ENCODE measurements around the gene PDE7B.
"Not testable (repeated sequence)": the region's sequence is repeated elsewhere in the genome, so short reads cannot be mapped to it uniquely, and the experiment has no call there.

PDE7B gene

GRCh38 chr6:136212608-136213007 lies 361.1 kb downstream of the PDE7B start:
- DNase-seq = no peak

- DNase-seq = no peak
Observed at GRCh38 chr6:136213012-136213539, 361.6 kb downstream of the PDE7B start.

GRCh38 chr6:136213853-136214252 lies 362.4 kb downstream of the PDE7B start:
- no peak for DNase-seq

GRCh38 chr6:136216503-136217401 lies 365.3 kb downstream of the PDE7B start:
- DNase-seq = no peak

DNA sequence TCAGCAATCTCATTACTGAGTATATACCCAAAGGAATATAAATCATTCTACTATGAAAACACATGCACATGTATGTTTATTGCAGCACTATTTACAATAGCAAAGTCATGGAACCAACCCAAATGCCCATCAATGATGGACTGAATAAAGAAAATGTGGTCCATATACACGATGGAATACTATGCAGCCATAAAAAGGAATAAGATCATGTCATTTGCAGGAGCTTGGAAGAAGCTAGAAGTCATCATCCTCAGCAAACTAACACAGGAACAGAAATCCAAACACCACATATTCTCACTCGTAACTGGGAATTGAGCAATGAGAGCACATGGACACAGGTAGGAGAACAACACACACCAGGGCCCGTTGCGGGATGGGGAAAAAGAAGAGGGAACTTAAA lies 373.5 kb downstream of the PDE7B start:
- not testable (repeated sequence) for DNase-seq

- DNase-seq = no peak
Observed at GRCh38 chr6:136225496-136225895, 374.0 kb downstream of the PDE7B start.

- peak; percentile 75 for DNase-seq
Observed at GRCh38 chr6:136226027-136226673, 374.6 kb downstream of the PDE7B start.

- DNase-seq = no peak
Observed at GRCh38 chr6:136226674-136227377, 375.3 kb downstream of the PDE7B start.

DNA sequence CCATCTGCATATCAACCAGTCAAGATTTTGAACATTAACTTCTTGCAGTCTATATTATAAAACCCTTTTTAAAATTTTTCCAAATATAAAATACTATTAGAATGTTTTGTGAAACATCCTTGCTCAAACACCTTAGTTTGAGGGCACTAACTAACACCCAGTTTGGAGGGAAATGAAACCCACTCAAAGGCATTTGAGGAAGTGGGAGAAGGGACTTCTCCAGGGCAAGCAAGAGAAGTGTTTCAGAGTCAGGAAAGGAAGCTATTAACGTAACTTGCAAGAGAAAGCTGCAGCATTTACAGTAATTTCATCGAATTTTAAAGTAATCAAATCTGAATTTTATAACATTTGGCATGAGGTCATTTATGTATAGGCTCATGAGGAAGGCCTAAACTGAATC lies 377.3 kb downstream of the PDE7B start:
- no peak for DNase-seq

DNA sequence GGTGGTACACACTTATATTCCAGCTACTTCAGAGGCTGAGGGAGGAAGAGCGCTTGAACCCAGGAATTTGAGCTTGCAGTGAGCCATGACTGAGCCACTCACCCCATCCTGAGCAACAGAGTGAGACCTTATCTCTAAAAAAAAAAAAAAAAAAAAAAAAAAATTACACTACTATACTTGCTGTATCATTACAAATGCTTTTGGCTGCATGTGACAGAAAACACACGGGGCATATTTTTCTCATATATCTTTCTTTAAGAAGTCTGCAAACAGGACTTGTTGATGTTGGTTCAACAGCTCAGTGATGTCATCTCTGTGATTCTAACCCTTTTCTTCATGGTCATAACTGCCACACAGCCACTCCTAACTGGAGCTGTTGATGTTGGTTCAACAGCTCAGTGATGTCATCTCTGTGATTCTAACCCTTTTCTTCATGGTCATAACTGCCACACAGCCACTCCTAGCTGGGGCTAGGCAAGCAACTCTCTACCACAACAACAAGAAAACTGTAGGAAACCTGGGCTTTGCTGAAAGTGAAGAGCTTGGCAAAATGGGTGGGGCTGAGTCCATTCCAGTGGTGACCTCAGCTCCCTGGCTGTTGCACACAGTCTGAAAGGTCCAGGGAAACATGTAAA lies 378.8 kb downstream of the PDE7B start:
- DNase-seq = no peak

DNA sequence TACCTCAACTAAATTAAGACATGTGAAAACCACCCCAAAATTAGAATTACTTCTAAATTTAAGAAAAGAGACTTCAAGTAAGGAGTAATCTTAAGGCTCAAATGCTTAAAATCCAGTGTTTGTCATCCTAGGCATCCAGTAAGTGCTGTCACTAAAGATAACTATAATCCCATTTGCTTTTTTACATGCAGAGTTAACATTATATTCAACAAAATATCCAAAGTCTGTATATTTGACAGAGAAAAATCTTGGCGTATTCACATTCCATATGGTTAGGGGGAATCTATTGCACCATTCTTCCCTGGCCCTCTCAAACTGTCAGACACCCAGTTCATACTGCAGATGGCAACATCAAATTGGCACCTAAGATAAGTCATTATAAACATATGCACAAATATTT lies 381.2 kb downstream of the PDE7B start:
- DNase-seq = no peak

DNA sequence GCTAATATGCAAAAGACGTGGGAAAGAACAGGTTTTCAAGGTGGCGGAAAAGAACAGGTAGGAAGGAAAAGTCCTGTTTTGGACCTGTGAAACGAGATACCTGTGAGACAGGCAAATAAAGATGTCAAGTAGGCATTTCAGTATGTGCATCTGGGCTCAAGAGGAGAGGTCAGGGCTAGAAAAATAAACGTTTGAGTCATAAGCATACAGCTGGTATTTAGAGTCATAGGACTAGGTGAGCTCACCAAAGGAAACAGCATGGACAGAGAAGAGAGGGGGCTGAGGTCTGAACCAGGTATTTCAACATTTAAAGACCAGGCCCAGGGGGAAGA lies 383.7 kb downstream of the PDE7B start:
- DNase-seq = no peak

DNA sequence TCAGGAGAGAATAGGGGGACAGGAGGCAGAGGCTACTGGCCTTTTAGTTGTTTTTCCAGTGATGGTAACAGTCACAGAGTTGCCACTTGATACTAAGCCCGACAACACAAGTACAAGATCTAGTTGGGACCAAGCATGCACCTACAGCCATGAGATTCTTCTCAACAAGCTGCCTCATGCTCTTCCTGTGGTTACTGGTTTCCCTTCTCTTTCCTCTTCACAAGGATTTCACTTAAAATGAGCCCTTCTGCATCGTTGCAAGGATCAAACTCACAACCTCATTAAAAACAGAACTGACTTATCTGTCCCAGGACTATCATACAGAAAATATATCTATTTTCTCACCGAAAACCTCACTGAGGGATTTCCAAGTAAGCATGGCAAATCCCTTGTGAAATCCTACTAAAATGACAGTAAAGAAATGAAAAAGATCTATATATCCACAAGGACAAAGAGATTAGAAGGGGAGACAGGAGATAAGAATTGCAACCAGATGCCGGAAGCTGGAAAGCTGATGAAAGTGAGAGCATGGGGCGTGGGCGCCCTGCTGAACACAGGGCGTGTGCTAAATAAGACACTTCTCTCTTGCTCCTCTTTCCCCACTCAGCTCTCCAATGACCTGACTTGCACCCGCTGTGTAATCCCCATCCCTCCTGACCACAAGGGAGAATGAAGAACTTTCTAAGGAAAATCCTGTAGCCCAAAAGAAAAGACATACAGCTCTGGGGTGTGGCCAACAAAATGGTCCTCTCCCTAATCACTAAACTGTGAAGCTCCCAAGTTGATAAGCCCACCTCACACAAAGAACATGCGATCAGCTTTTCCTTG lies 385.2 kb downstream of the PDE7B start:
- DNase-seq = no peak

DNA sequence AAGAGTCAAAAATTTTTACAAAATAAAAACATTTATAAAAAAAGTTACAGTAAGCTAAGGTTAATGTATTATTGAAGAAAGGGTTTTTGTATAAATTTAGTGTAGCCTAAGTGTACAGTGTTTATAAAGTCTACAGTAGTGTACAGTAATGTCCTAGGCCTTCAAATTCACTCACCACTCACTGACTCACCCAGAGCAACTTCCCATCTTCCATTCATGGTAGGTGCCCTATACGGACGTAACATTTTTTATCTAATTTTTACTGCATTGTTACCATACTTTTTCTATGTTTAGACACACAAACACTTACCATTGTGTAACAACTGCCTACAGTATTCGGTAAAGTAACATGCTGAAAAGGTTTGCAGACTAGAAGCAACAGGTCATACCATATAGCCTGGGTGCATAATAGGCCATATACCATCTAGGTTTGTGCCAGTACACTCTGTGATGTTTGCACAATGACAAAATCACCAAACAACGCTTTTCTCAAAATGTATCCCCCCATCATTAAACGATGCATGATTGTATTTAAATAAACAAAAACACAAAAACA lies 392.6 kb downstream of the PDE7B start:
- no peak for DNase-seq

All from activated CD8-positive, alpha-beta memory T cell treated with anti-CD3 and anti-CD28 coated beads, Interleukin-2, amount 50 U/mL, for 48 hours (primary cell).